DMS114 treated with DMSO at 0.1 percent for 48 hours (cell line): ENCODE results near the gene GDAP1L1.

Experiments
- DNase-seq: peaks from one replicate; lab custom pipeline; 2025; ENCODE audit not compliant: unreplicated experiment; lab: John Stamatoyannopoulos, UW

The GDAP1L1 gene

DNA sequence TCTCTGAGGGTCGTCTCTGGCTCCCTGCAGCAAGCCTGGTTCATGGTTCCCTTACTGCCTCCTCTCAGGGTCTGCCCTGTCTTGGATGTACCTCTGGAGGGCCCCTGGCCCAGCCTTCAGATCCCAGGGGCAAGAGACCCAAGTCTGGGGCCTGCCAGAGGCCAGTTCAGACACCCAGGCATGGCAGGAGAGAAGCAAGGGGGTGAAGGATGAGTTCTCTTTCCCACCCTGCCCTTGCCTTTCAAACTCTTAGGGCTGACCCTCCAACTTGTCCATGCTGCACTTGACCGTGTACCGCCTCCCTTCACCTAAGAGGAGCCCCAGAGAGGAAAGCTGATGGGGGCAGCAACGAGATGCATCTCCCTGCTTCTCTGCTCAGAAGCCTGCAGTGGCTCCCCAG lies 4.2 kb downstream of the GDAP1L1 start:
- DNase-seq: no peak

DNA sequence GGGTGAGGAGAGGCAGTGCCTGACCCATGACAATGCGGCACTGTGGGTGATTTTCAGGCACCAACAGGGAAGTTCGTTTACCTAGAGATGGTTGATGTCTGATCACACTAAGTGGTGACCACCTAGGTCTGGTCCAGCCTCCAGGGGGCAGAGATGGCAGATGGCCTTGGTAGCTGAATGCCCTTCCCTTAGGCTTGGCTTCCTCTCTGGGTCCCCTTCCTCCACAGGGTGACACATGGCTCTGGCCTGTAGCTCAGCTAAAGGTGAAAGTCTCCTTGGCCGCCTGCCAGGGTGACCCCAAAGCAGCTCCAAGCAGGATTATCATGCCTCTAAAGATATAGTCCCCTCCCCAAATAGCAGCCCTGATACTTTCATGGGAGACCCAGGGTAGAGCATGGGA lies 6.4 kb downstream of the GDAP1L1 start:
- no peak for DNase-seq

DNA sequence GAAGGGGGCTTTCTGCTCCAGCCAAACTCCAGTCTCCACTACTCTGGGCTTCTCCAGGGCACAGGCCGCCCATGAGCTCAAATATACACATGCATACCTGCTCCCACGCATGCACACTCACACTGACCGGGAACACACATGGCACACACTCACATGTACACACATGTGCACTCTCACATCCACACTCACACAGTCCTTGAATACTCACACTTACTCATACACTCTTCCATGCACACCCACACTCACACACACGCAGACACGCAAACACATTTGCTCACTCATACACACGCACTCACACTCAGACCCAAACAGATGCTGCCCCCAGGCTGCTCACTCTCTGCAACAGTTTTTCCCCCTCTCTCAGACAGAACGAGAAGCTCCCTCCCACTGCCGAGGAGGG lies 7.0 kb downstream of the GDAP1L1 start:
- DNase-seq: no peak

DNA sequence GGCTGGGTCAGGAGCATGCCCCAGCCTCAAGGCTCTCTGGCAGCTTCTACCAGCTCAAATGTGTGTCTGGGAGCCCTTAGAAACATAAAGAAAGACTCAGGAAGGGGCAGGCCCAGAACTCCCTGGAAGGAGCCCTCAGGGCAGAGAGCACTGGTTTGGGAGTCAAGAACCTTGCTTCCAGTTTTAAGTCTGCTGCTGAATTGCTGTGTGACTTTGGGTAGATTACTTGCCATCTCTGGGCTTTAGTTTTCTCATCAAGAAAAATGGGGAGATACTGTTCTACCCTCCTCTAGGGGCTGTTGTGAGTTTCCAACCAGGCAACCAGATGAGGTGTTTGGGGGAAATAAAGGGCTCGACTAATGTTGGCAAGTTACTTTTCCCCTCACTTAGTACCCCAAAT lies 8.8 kb downstream of the GDAP1L1 start:
- DNase-seq: no peak

DNA sequence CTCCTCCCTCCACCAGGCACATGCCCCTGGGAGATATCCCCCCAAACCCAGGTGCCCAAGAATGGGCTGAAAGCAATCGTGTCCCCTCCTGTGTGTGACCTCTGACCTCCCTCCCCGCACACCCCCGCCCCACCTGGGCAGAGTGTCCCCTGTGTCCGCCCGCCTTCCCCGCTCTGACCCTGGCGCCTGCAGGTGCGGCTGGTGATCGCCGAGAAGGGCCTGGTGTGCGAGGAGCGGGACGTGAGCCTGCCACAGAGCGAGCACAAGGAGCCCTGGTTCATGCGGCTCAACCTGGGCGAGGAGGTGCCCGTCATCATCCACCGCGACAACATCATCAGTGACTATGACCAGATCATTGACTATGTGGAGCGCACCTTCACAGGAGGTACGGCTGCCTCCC lies 9.9 kb downstream of the GDAP1L1 start:
- no peak for DNase-seq

DNA sequence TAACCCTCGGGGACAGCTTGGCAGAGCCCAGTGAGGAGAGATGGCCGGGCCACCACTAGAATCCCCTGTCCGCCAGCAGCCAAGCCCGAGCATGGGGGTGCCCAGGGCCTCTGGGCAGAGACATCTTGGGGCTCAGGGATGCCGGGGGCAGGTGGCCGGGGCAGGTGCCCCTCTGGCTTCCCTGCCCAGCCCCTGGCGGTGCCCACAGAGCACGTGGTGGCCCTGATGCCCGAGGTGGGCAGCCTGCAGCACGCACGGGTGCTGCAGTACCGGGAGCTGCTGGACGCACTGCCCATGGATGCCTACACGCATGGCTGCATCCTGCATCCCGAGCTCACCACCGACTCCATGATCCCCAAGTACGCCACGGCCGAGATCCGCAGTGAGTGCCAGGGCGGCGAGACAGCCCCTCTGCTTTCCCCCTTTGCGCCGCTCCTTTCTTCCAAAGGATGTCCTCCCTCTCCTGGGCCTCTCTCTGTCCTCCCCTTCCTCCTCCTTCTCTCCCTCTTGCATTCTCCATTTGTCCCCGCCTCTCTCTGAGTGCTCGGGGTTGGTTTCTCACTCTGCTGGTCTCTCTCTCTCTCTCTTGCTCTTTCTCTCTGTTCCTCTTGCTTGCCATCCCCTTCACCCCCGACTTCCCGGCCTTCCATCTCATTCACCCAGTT lies 11.2 kb downstream of the GDAP1L1 start:
- DNase-seq: no peak

DNA sequence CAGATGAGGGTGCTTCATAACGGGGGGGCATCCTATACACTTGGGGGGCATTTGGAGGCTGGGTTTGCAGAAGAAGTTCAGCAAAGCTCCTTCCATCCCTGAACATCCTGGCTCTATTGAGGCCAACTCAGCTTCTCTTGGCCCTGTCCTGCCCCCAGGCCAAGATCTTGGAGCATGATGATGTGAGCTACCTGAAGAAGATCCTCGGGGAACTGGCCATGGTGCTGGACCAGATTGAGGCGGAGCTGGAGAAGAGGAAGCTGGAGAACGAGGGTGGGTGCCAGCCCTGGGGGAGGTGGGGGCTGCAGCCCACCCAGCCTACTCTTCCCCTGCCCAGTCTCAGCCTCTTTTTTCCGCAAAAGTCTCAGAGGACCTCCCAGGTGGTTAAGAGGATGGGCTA lies 17.2 kb downstream of the GDAP1L1 start:
- DNase-seq: no peak

DNA sequence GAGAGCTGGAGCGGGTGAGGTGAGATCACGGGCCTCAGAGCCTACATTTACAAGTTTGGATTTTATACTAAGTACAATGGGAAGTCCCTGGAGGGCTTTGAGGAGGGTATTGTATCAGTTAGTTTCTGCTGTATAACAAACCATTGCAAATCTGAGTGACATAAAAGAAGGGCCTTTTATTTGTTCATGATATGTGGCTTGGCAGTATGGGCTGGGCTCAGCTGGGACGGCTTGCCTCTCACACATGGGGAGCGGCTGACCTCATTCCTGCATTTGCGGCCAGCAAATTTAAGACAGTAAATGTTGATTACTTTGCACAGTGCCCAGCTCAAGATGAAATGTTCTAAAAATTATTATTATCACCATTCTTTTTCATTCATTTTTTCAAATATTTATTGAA lies 21.7 kb downstream of the GDAP1L1 start:
- no peak for DNase-seq

DNA sequence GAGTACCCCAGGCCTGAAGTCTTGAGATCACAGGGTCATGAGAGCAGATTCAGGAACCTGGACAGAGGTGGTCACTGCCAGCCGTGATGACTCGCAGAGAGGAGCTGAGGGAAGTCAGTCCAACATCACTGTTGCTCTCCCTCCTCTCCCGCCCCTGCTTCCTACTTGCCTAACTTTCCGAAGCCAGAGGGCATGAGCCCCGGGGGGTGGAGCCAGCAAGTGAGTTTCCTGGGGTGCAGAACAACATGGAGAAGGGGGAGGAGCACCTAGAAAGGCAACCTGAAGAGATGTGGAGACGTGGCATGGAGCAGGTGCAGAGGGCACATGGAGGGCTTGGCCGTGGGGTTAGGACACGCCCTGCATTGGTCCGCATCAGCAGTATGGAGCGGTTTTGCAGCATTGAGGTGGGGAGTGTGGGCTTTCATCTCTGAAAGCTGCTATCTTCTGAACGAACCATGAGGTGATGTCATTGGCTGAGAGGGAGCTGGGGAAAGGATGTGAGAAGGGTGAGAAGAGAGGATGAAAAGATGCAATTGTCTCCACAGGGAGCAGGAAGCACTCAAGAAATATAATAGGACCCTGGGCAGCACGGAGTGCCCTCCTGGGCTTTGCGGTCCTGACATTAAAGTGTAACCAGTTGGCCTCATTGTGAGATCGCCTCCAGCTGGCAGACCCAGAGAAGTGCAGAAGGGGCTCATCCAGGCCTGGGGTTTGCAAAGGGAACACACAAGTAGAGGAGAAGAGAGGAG lies 25.0 kb downstream of the GDAP1L1 start:
- DNase-seq: no peak

DNA sequence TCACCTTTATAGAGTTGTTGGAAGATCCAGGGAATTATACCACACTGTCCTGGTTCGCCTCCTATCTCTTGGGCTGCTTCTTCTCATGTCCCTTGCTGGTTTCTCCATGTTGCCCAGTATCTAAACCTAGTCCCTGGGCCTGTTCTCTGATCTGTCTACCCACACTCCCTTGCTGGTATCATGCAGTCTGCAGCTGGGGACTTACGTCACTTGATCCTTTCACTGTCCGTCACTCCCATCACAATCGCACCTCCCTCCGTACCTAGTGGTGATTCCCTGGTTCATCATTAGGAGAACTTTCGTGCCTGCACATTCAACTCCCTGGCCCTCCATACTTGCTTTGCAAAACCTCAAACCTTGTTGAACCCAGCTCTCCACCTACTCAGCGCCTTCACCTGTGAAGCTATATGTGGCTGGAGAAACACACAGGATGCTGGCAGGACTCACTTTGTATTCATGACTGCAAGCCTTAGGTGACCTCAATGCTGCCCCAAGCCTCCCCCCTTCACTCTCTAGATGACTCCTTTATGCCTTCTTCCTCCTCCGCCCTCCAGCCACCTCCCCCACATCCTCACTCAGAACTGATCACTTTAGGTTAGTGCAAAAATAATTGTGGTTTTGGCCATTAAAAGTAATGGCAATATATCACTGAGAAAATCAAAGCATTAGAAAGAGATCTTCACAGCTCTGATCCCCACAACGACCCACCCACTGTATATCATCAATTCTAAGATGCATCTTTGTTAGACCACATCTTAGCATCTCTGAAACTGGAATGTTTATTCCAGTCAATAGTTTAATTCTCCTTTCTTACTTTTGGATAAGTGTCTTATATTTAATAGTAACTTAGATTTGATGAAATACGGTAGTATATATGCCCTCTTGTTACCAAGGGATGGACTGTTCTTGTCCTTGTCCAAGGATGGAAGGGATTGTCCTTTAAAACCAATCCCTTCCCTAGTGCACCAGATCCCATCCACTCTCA lies 26.4 kb downstream of the GDAP1L1 start:
- no peak for DNase-seq

DNA sequence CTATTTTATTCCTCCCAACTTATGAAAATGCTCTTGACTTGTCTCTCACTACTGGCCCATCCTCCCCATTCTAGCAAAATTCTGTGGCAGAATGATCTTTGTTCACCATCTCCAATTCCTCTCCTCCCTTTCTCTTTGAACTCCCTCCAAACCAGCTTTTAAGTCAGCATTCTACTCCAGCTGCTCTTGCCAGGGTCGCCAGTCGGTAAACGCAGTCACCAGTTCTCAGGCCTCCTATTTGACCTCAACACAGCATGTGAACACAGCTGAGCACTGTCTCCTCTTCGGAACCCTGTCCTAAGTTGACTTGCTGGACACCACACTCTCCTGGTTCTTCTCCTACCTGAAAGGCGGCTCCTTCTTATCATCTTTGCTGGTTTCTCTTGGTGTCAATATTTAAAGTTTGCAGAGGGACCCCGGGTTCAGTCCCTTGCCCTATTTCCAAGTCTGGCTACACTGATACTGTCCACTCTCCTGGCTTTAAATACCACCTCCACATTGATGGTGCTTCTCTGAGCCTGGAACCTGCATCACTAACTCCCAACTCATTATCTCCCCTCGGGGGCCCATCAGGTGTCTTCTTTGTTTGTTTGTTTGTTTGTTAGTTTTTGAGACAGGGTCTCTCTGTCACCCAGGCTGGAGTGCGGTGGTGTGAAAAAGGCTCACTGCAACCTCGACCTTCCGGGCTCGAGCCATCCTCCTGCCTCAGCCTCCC lies 27.4 kb downstream of the GDAP1L1 start:
- no peak for DNase-seq

DNA sequence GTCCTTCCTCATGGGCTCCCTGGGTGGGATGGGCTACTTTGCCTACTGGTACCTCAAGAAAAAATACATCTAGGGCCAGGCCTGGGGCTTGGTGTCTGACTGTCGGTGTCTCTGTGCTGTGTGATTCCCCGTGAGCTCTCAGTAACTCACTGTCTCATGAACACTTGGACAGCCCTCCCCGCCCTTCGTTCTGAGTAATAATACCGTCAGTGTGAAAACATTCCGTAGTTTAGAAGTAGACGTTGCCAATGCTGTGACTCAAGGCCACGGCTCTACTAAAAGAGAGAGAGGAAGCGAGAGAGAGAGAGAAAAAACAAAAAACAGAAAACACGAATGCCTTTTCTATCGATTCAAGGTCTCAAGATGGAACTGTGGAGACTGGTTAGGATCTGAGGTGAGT lies 32.1 kb downstream of the GDAP1L1 start:
- no peak for DNase-seq

DNA sequence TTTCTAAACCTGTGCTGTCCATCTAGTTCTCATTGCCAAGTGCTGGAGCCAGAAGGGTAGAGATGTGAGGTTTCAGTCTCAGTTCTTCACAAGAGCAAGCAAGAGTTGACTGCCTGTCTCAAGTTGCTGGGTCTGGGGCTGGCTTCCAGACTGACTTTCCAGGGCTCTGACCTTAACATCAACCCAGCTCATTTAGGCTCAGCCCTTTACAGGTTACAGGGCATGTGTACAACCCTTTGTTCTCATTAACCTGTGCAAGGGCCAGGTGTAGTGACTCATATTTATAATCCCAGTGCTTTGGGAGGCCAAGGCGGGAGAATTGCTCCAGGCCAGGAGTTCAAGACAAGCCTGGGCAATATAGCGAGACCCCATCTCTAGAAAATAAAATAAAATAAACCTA lies 33.3 kb downstream of the GDAP1L1 start:
- no peak for DNase-seq

DNA sequence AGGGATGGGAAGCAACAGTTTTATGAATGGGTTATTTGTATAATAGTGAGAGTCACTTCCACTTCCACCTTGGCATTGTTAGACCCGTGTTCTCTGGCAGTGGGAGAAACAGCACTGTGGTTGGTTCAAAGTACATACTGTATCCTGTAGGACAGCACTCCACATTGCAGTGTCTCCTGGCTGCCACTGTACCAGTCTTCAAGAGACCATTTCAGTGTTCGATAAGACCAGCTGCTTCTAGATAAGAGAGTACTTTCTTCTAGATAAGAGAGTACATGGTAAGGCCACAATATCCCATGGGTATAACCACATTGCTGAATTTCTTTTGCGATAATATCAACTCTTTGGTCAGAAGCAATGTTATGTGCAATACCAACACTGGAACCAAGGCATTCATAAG lies 35.1 kb downstream of the GDAP1L1 start:
- DNase-seq: no peak

DNA sequence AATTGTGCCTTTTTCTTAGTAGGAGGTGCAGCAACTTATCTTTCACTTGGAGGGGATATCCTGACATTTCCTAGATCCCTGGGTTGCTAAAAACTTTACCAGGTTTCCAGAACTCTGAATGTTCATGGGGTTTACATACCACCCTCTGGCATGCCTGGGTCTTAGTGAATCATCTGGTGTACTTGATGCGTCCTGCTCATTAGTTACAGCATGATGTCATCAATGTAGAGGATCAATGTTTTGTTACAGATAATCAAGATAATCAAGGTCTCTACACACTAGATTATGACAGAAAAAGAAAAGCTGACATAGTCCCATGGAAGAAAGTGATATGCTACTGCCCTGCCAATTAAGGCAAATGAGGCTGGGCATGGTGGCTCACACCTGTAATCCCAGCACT lies 36.9 kb downstream of the GDAP1L1 start:
- no peak for DNase-seq

DNA sequence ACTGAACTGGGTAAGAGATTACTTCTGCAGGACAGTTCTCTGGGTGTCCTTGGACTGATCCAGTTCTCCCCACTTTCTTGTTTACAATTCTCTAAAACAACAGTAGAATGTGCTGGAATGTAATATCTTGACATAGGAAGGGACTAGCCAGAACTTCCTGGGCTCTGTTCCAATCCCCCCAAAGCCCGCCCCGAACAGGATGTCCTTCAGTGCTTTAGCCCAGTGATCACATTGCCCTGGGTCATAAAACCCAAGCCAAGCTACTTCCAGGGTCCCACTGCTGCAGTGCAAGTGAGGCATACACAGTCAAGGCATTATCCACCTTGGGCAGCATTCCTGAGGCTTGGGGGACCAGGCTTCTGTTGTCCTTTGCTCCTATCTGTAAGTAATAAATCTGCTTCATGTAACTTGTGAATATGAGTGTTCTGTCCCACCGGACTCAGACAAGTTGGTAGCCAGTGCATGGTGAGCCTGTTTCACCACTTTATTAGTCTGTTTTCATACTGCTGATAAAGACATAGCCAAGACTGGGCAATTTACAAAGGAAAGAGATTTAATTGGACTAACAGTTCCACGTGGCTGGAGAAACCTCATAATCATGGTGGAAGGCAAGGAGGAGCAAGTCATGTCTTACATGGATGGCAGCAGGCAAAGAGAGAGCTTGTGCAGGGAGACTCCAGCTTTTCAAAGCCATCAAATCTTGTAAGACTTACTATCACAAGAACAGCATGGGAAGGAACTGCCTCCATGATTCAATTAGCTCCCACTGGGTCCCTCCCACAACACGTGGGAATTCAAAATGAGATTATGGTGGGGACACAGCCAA lies 40.4 kb downstream of the GDAP1L1 start:
- no peak for DNase-seq

DNA sequence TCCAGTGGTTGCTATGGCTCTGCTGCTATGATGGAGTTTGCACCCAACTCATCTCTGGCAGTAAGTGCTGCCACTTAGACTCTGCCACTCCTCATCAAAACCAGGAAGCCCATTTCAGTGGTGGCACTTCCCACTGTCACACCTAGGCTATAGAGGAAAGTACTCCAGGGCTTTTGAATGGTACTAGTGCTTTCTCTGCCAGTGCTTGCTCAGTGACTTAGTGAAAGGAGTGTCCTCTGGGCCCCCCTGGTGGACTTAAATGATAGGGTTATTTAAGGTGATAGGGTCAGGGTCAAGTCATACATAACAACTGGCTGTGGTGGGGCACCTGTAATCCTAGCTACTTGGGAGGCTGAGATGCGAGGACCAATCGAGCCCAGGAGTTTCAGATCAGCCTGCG lies 41.1 kb downstream of the GDAP1L1 start:
- DNase-seq: no peak

DNA sequence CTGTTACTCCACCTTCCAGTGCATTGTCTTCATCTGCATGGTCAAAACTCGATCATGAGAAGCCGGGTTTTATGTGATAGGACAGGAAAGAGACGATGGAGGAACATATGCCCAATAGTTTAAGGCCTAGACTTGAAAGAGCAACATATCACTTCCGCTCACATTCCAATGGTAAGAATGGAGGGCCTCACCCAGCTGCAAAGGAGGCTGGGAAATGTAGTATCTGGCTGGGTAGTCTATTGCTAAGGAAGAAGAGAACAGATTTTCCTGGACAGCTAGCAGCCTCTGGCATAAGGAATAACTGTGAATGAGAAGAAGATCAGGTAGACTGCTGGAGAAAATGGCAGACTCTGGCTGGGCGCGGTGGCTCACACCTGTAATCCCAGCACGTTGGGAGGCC lies 44.6 kb downstream of the GDAP1L1 start:
- no peak for DNase-seq

DNA sequence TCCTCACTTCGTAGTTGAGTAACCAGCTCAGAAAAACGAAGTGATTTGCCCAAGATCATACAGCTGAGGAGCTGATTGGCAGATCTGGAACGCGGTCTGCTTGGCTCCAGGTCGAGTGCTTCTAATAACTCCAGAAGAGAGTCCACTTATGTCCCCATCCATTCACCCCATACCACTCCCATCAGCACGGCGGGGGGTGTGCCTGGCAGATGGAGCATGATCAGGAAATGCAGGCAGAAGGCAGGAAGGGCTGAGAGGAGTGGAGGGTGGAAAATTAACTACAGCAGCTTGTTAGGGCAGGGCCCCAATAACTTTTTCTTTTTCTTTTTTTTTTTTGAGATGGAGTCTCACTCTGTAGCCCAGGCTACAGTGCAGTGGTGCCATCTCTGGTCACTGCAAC lies 48.9 kb downstream of the GDAP1L1 start:
- DNase-seq: no peak

DNA sequence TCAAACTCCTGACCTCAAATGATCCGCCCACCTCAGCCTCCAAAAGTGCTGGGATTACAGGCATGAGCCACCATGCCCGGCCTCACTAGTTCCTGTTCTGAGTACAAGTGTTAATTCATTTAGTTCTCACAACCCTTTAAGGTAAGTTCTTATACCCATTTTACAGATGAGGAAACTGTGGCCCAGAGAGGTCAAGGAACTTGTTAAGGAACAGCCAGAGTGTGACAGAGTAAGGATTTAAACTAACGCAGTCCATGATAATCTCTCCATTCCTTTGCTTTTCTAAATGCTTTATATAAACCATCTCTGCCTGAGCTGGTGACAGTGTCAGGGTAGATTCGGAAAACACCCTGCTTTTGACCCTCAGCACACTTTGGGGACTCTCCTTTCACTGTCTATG lies 50.6 kb downstream of the GDAP1L1 start:
- DNase-seq: no peak
